A673 (cell line): ENCODE results near the gene RAB37.

Experiments used
- CTCF ChIP-seq: fragments of 300-800, 200-600 bp; sonication (generic); conservative IDR thresholded peaks from 2 replicates; pipeline ENCODE4 v1.5.1; 2017; ENCODE audit warnings: low read depth, mild to moderate bottlenecking, antibody characterized with exemption, low read length, moderate library complexity, mixed read lengths
- EZH2 ChIP-seq: fragments of 200-600 bp; sonication (generic); IDR thresholded peaks from 2 replicates; pipeline ENCODE4 v1.6.1; 2017; ENCODE audit warnings: borderline replicate concordance, low read depth, mild to moderate bottlenecking, mixed read lengths, antibody characterized with exemption, low read length; ENCODE audit not compliant: poor library complexity, severe bottlenecking

GRCh38 chr17:74745548-74746177 lies 8.6 kb downstream of the RAB37 start:
- TF ChIP-seq CTCF: no peak
- no peak for TF ChIP-seq EZH2
